ENCODE results near the gene SDHD. TPM values are rescaled to one million over a fixed set of nuclear protein-coding genes. Genes with fewer than 3 reads are reported as not detected.
"Not testable (repeated sequence)": the region's sequence is repeated elsewhere in the genome, so short reads cannot be mapped to it uniquely, and the experiment has no call there.

Gene SDHD
- total RNA-seq, 4 donors from 2014 or later, result 102 to 120 (median 113) TPM

- Histone ChIP-seq H3K4me1 (peaks cover 5 to 22% (median 9%) of the 10 kb centered on the region in 3 donors), H3K4me3 (no peak overlapping the region), H3K27ac (no peak overlapping the region), H3K27me3 (no peaks in the 10 kb centered on the region), H3K9me3 (no peaks in the 10 kb centered on the region), H3K36me3 (peaks cover 5 to 75% of the 10 kb centered on the region in 2 donors)
- WGBS, 2 donors (ENCODE audit: low coverage in 1 of 2), result 72 to 74% methylated on average over 4 of the region's 4 CpGs
- TF ChIP-seq CTCF (IDR thresholded peaks at IDR 0.05) (no peak), POLR2A (IDR thresholded peaks at IDR 0.05) (no peak), EP300 (IDR thresholded peaks at IDR 0.05) (no peak), POLR2AphosphoS5 (IDR thresholded peaks at IDR 0.05) (no peak)
- no peak for ATAC-seq
Measured at GRCh38 chr11:112082729-112083128, 3.9 kb upstream of the SDHD start.

- peak overlapping the region in 3 of 4 donors; percentile 80 to 90 (median 82) for H3K27ac ChIP-seq
- H3K4me3 ChIP-seq, result peak overlapping the region; percentile 82 to 87
- no peak for TF ChIP-seq POLR2AphosphoS5 (IDR thresholded peaks at IDR 0.05)
- no peak for TF ChIP-seq CTCF (IDR thresholded peaks at IDR 0.05)
- TF ChIP-seq EP300 (IDR thresholded peaks at IDR 0.05), result no peak
- no peak for TF ChIP-seq POLR2A (IDR thresholded peaks at IDR 0.05)
- peaks cover 6 to 52% (median 20%) of the 10 kb centered on the region in 3 donors for H3K4me1 ChIP-seq
- H3K27me3 ChIP-seq, result no peaks in the 10 kb centered on the region
- H3K9me3 ChIP-seq, result no peaks in the 10 kb centered on the region
- peak; percentile 28 for ATAC-seq
- peaks cover 0 to 75% of the 10 kb centered on the region in 2 donors for H3K36me3 ChIP-seq
- 1 to 10% methylated on average over 6 to 18 of the region's 19 CpGs for WGBS, 2 donors (ENCODE audit: low coverage in 1 of 2)
Measured at GRCh38 chr11:112085822-112086421, 751 bp upstream of the SDHD start.

GRCh38 chr11:112087212-112087611 is 539 bp downstream of the SDHD start:
- 4 to 44% methylated on average over 3 to 4 of the region's 10 CpGs for WGBS, 2 donors (ENCODE audit: low coverage in 1 of 2)
- ATAC-seq, result no peak
- Histone ChIP-seq H3K4me1 (peaks cover 6 to 52% (median 20%) of the 10 kb centered on the region in 3 donors), H3K27ac (peak overlapping the region; percentile 59 to 90 (median 81)), H3K27me3 (no peaks in the 10 kb centered on the region), H3K36me3 (peaks cover 0 to 75% of the 10 kb centered on the region in 2 donors), H3K9me3 (no peaks in the 10 kb centered on the region), H3K4me3 (peak overlapping the region; percentile 82 to 87)
- TF ChIP-seq CTCF (IDR thresholded peaks at IDR 0.05) (no peak), EP300 (IDR thresholded peaks at IDR 0.05) (no peak), POLR2AphosphoS5 (IDR thresholded peaks at IDR 0.05) (no peak), POLR2A (IDR thresholded peaks at IDR 0.05) (no peak)

- H3K4me1 ChIP-seq, H3K27ac ChIP-seq, H3K9me3 ChIP-seq, ATAC-seq, H3K27me3 ChIP-seq, H3K4me3 ChIP-seq: not testable (repeated sequence)
- H3K36me3 ChIP-seq, result peaks cover 0 to 93% of the 10 kb centered on the region in 2 donors
- 100% methylated on average over 2 of the region's 2 CpGs for WGBS, 2 donors (ENCODE audit: low coverage in 1 of 2)
Measured at GRCh38 chr11:112095302-112095701, 8.6 kb downstream of the SDHD start.

- Histone ChIP-seq H3K9me3 (no peaks in the 10 kb centered on the region), H3K4me1 (no peaks in the 10 kb centered on the region), H3K4me3 (no peak overlapping the region), H3K27ac (no peak overlapping the region), H3K27me3 (no peaks in the 10 kb centered on the region), H3K36me3 (peaks cover 0 to 84% of the 10 kb centered on the region in 2 donors)
- no peak for ATAC-seq
- TF ChIP-seq POLR2AphosphoS5 (IDR thresholded peaks at IDR 0.05) (no peak), POLR2A (IDR thresholded peaks at IDR 0.05) (no peak), CTCF (IDR thresholded peaks at IDR 0.05) (no peak), EP300 (IDR thresholded peaks at IDR 0.05) (no peak)
Measured at GRCh38 chr11:112096194-112096593, 9.5 kb downstream of the SDHD start.

Measured in gastroesophageal sphincter (tissue), 4 donors.